Activated T-cell treated with anti-CD3 and anti-CD28 coated beads, Interleukin-2, amount 50 U/mL, for 24 hours (primary cell): ENCODE data around the gene GJC3.
A peak's percentile ranks its signal among the peaks of the same experiment; 100 is the strongest.
"Not testable (repeated sequence)": the region's sequence is repeated elsewhere in the genome, so short reads cannot be mapped to it uniquely, and the experiment has no call there.

Source experiments
- DNase-seq: peaks from one replicate; pipeline ENCODE4 v3.0.0-alpha.2; 2020
- H3K27ac Mint-ChIP-seq: 2 replicates; pipeline ENCODE4 v1.8.0; 2020; ENCODE audit warnings: mild to moderate bottlenecking, mixed read lengths
- H3K27me3 Mint-ChIP-seq: 2 replicates; pipeline ENCODE4 v1.8.0; 2020; ENCODE audit warnings: mixed read lengths
- H3K36me3 Mint-ChIP-seq: 2 replicates; pipeline ENCODE4 v1.8.0; 2020; ENCODE audit warnings: low read depth, mixed read lengths
- H3K4me1 Mint-ChIP-seq: 2 replicates; pipeline ENCODE4 v1.8.0; 2020; ENCODE audit warnings: low read depth, mixed read lengths
- H3K4me3 Mint-ChIP-seq: 2 replicates; pipeline ENCODE4 v1.8.0; 2020; ENCODE audit warnings: mild to moderate bottlenecking, moderate library complexity, mixed read lengths
- H3K9me3 Mint-ChIP-seq: 2 replicates; pipeline ENCODE4 v1.8.0; 2020; ENCODE audit warnings: mixed read lengths

The GJC3 gene

GRCh38 chr7:99928994-99929729, at the start of gene GJC3:
Gene GJC3 (minus strand): TSS chr7:99929620. CDS start chr7:99929620, 0 bp downstream.
- Mint-ChIP-seq H3K4me1 (peaks cover 24% of the 10 kb centered on the region), H3K27ac (peak within 1 kb of the TSS; percentile 70), H3K4me3 (peak within 1 kb of the TSS; percentile 74), H3K9me3 (no peaks in the 10 kb centered on the region), H3K27me3 (peaks cover 16% of the 10 kb centered on the region), H3K36me3 (no peaks in the 10 kb centered on the region)
- peak; percentile 57 for DNase-seq

- Mint-ChIP-seq H3K4me1 (peaks cover 2% of the 10 kb centered on the region), H3K27ac (no peak overlapping the region), H3K27me3 (peaks cover 8% of the 10 kb centered on the region), H3K4me3 (no peak overlapping the region), H3K36me3 (no peaks in the 10 kb centered on the region), H3K9me3 (no peaks in the 10 kb centered on the region)
- DNase-seq = no peak
Observed at GRCh38 chr7:99976626-99977025, 47.2 kb upstream of the GJC3 start.

- peaks cover 8% of the 10 kb centered on the region for H3K27me3 Mint-ChIP-seq
- H3K4me1 Mint-ChIP-seq = peaks cover 2% of the 10 kb centered on the region
- no peak within 1 kb of the TSS for H3K4me3 Mint-ChIP-seq
- H3K27ac Mint-ChIP-seq = no peak within 1 kb of the TSS
- no peaks in the 10 kb centered on the region for H3K9me3 Mint-ChIP-seq
- no peak for DNase-seq
- no peaks in the 10 kb centered on the region for H3K36me3 Mint-ChIP-seq
Observed at GRCh38 chr7:99975782-99976521, 46.5 kb upstream of the GJC3 start, which contains the start of gene AZGP1. Gene AZGP1 (minus strand): TSS chr7:99976031. CDS start chr7:99976020, 11 bp downstream.

- peaks cover 8% of the 10 kb centered on the region for H3K27me3 Mint-ChIP-seq
- H3K9me3 Mint-ChIP-seq = no peaks in the 10 kb centered on the region
- H3K4me3 Mint-ChIP-seq = no peak overlapping the region
- no peak overlapping the region for H3K27ac Mint-ChIP-seq
- no peaks in the 10 kb centered on the region for H3K4me1 Mint-ChIP-seq
- DNase-seq = no peak
- H3K36me3 Mint-ChIP-seq = no peaks in the 10 kb centered on the region
Observed at GRCh38 chr7:99974681-99975080, 45.3 kb upstream of the GJC3 start.

- DNase-seq, H3K27me3 Mint-ChIP-seq, H3K4me1 Mint-ChIP-seq, H3K27ac Mint-ChIP-seq, H3K36me3 Mint-ChIP-seq, H3K4me3 Mint-ChIP-seq, H3K9me3 Mint-ChIP-seq: not testable (repeated sequence)
Observed at GRCh38 chr7:99973817-99974216, 44.4 kb upstream of the GJC3 start.

- Mint-ChIP-seq H3K27ac (no peak overlapping the region), H3K27me3 (peaks cover 21% of the 10 kb centered on the region), H3K36me3 (no peaks in the 10 kb centered on the region), H3K4me1 (no peaks in the 10 kb centered on the region), H3K4me3 (no peak overlapping the region), H3K9me3 (no peaks in the 10 kb centered on the region)
- no peak for DNase-seq
Observed at GRCh38 chr7:99971242-99971641, 41.8 kb upstream of the GJC3 start.

- H3K4me1 Mint-ChIP-seq, H3K27ac Mint-ChIP-seq, H3K4me3 Mint-ChIP-seq, DNase-seq, H3K9me3 Mint-ChIP-seq, H3K36me3 Mint-ChIP-seq: not testable (repeated sequence)
- peaks cover 26% of the 10 kb centered on the region for H3K27me3 Mint-ChIP-seq
Observed at GRCh38 chr7:99969813-99970212, 40.4 kb upstream of the GJC3 start.

- Mint-ChIP-seq H3K4me1 (no peaks in the 10 kb centered on the region), H3K9me3 (no peaks in the 10 kb centered on the region), H3K36me3 (no peaks in the 10 kb centered on the region), H3K4me3 (no peak overlapping the region), H3K27ac (no peak overlapping the region), H3K27me3 (peaks cover 31% of the 10 kb centered on the region)
- DNase-seq = no peak
Observed at GRCh38 chr7:99969298-99969697, 39.9 kb upstream of the GJC3 start.

- Mint-ChIP-seq H3K9me3 (no peaks in the 10 kb centered on the region), H3K27ac (no peak overlapping the region), H3K4me1 (peaks cover 4% of the 10 kb centered on the region), H3K27me3 (peaks cover 29% of the 10 kb centered on the region), H3K36me3 (no peaks in the 10 kb centered on the region), H3K4me3 (no peak overlapping the region)
- no peak for DNase-seq
Observed at GRCh38 chr7:99958564-99959227, 29.3 kb upstream of the GJC3 start.

- H3K4me1 Mint-ChIP-seq = peaks cover 6% of the 10 kb centered on the region
Observed at GRCh38 chr7:99955247-99955646, 25.8 kb upstream of the GJC3 start.

GRCh38 chr7:99954643-99955042, 25.2 kb upstream of the GJC3 start:
- not testable (repeated sequence) for H3K27me3 Mint-ChIP-seq

More at GRCh38 chr7:99955247-99955646, 25.8 kb upstream of the GJC3 start:
- no peak overlapping the region for H3K4me3 Mint-ChIP-seq
- H3K27me3 Mint-ChIP-seq = peaks cover 6% of the 10 kb centered on the region
- H3K27ac Mint-ChIP-seq = no peak overlapping the region
- H3K36me3 Mint-ChIP-seq = no peaks in the 10 kb centered on the region
- H3K9me3 Mint-ChIP-seq = peaks cover 9% of the 10 kb centered on the region
- DNase-seq = no peak

GRCh38 chr7:99953649-99954048, 24.2 kb upstream of the GJC3 start:
- no peaks in the 10 kb centered on the region for H3K36me3 Mint-ChIP-seq
- H3K4me3 Mint-ChIP-seq = no peak overlapping the region
- no peak overlapping the region for H3K27ac Mint-ChIP-seq
- DNase-seq = no peak
- peaks cover 9% of the 10 kb centered on the region for H3K9me3 Mint-ChIP-seq
- peaks cover 6% of the 10 kb centered on the region for H3K4me1 Mint-ChIP-seq
- peaks cover 10% of the 10 kb centered on the region for H3K27me3 Mint-ChIP-seq

More at GRCh38 chr7:99954643-99955042, 25.2 kb upstream of the GJC3 start:
- not testable (repeated sequence) for DNase-seq, H3K27ac Mint-ChIP-seq, H3K36me3 Mint-ChIP-seq, H3K4me3 Mint-ChIP-seq, H3K9me3 Mint-ChIP-seq, H3K4me1 Mint-ChIP-seq

- DNase-seq, H3K27ac Mint-ChIP-seq, H3K4me1 Mint-ChIP-seq, H3K9me3 Mint-ChIP-seq, H3K36me3 Mint-ChIP-seq, H3K4me3 Mint-ChIP-seq: not testable (repeated sequence)
- peaks cover 14% of the 10 kb centered on the region for H3K27me3 Mint-ChIP-seq
Observed at GRCh38 chr7:99952649-99953048, 23.2 kb upstream of the GJC3 start.

- H3K9me3 Mint-ChIP-seq, H3K4me3 Mint-ChIP-seq, H3K27ac Mint-ChIP-seq, H3K36me3 Mint-ChIP-seq, DNase-seq, H3K4me1 Mint-ChIP-seq: not testable (repeated sequence)
- H3K27me3 Mint-ChIP-seq = peaks cover 21% of the 10 kb centered on the region
Observed at GRCh38 chr7:99950819-99951218, 21.4 kb upstream of the GJC3 start.
